H9 (cell line): ENCODE results near the gene OR2M5. TPM values are rescaled to one million over a fixed set of nuclear protein-coding genes. Genes with fewer than 3 reads are reported as not detected.

Experiments
- DNase-seq: peaks from one replicate; pipeline ENCODE4 v3.0.0-alpha.2; 2017
- H2AFZ ChIP-seq: one replicate; pipeline ENCODE4 v1.6.1; 2013; ENCODE audit warnings: mild to moderate bottlenecking, low read length, control low read depth, moderate library complexity
- H2AK5ac ChIP-seq: 2 replicates; pipeline ENCODE4 v1.6.1; 2013; ENCODE audit warnings: low read length, control low read depth, mixed read lengths; ENCODE audit not compliant: insufficient read length
- H2BK120ac ChIP-seq: one replicate; pipeline ENCODE4 v1.6.1; 2013; ENCODE audit warnings: low read depth, mild to moderate bottlenecking, low read length, control low read depth, inconsistent platforms; ENCODE audit not compliant: poor library complexity, severe bottlenecking
- H2BK12ac ChIP-seq: 2 replicates; pipeline ENCODE4 v1.6.1; 2013; ENCODE audit warnings: low read length, control low read depth, mixed read lengths, low read depth; ENCODE audit not compliant: insufficient read length
- H2BK15ac ChIP-seq: 2 replicates; pipeline ENCODE4 v1.6.1; 2013; ENCODE audit warnings: low read depth, low read length, control low read depth
- H2BK20ac ChIP-seq: one replicate; pipeline ENCODE4 v1.6.1; 2013; ENCODE audit warnings: low read depth, mild to moderate bottlenecking, low read length, control low read depth, inconsistent platforms; ENCODE audit not compliant: poor library complexity, severe bottlenecking
- H2BK5ac ChIP-seq: 2 replicates; pipeline ENCODE4 v1.6.1; 2013; ENCODE audit warnings: low read length, control low read depth, mixed read lengths; ENCODE audit not compliant: insufficient read length
- H3K14ac ChIP-seq: 2 replicates; pipeline ENCODE4 v1.6.1; 2013; ENCODE audit warnings: low read length, control low read depth; ENCODE audit not compliant: insufficient read depth
- H3K18ac ChIP-seq: 2 replicates; pipeline ENCODE4 v1.6.1; 2013; ENCODE audit warnings: low read depth, mild to moderate bottlenecking, mixed read lengths, low read length, control low read depth; ENCODE audit not compliant: insufficient read length
- H3K23ac ChIP-seq: 2 replicates; pipeline ENCODE4 v1.6.1; 2013; ENCODE audit warnings: low read length, control low read depth, mixed read lengths, low read depth; ENCODE audit not compliant: insufficient read length
- H3K23me2 ChIP-seq: 2 replicates; pipeline ENCODE4 v1.6.1; 2013; ENCODE audit warnings: low read depth, mild to moderate bottlenecking, mixed read lengths, low read length, control low read depth; ENCODE audit not compliant: insufficient read length, poor library complexity, severe bottlenecking
- H3K27ac ChIP-seq: 2 replicates; pipeline ENCODE4 v1.5.1; 2013; ENCODE audit warnings: low read length, control low read depth, mixed read lengths, low read depth; ENCODE audit not compliant: insufficient read length
- H3K27me3 ChIP-seq: 2 replicates; pipeline ENCODE4 v1.6.1; 2013; ENCODE audit warnings: low read length, control low read depth, inconsistent platforms; ENCODE audit not compliant: insufficient read depth
- H3K4ac ChIP-seq: 2 replicates; pipeline ENCODE4 v1.6.1; 2013; ENCODE audit warnings: low read depth, mild to moderate bottlenecking, control low read depth, inconsistent platforms, low read length, moderate library complexity
- H3K4me1 ChIP-seq: 2 replicates; pipeline ENCODE4 v1.6.1; 2013; ENCODE audit warnings: low read length, control low read depth, inconsistent platforms; ENCODE audit not compliant: insufficient read depth
- H3K4me2 ChIP-seq: 2 replicates; pipeline ENCODE4 v1.6.1; 2013; ENCODE audit warnings: low read length, control low read depth, mixed read lengths; ENCODE audit not compliant: insufficient read length, insufficient read depth
- H3K56ac ChIP-seq: 2 replicates; pipeline ENCODE4 v1.6.1; 2013; ENCODE audit warnings: low read depth, mild to moderate bottlenecking, mixed read lengths, low read length, control low read depth; ENCODE audit not compliant: insufficient read length
- H3K79me1 ChIP-seq: 2 replicates; pipeline ENCODE4 v1.6.1; 2013; ENCODE audit warnings: low read depth, mild to moderate bottlenecking, moderate library complexity, low read length, control low read depth, inconsistent platforms; ENCODE audit not compliant: insufficient read depth, poor library complexity, severe bottlenecking
- H3K79me2 ChIP-seq: 2 replicates; pipeline ENCODE4 v1.6.1; 2013; ENCODE audit warnings: low read length, control low read depth, inconsistent platforms; ENCODE audit not compliant: insufficient read depth
- H3K9ac ChIP-seq: 2 replicates; pipeline ENCODE4 v1.6.1; 2013; ENCODE audit warnings: low read length, control low read depth, mixed read lengths; ENCODE audit not compliant: insufficient read length; ENCODE audit errors: extremely low read depth
- H3K9me3 ChIP-seq: one replicate; pipeline ENCODE4 v1.6.1; 2013; ENCODE audit warnings: low read depth, low read length, inconsistent platforms; ENCODE audit not compliant: control insufficient read depth
- H3T11ph ChIP-seq: one replicate; pipeline ENCODE4 v1.6.1; 2013; ENCODE audit warnings: mild to moderate bottlenecking, low read length, control low read depth, inconsistent platforms
- H4K20me1 ChIP-seq: one replicate; pipeline ENCODE4 v1.6.1; 2013; ENCODE audit not compliant: control insufficient read depth, insufficient read length, insufficient read depth
- H4K5ac ChIP-seq: 2 replicates; pipeline ENCODE4 v1.6.1; 2013; ENCODE audit warnings: low read depth, mild to moderate bottlenecking, mixed read lengths, low read length, control low read depth; ENCODE audit not compliant: insufficient read length
- H4K8ac ChIP-seq: replicated peaks from 2 replicates; pipeline ENCODE4 v1.6.1; 2013; ENCODE audit warnings: low read length, control low read depth, mixed read lengths, low read depth; ENCODE audit not compliant: insufficient read length
- H4K91ac ChIP-seq: 2 replicates; pipeline ENCODE4 v1.6.1; 2013; ENCODE audit warnings: low read depth, mild to moderate bottlenecking, moderate library complexity, mixed read lengths, low read length, control low read depth; ENCODE audit not compliant: insufficient read length
- H3K27ac Mint-ChIP-seq, 3 experiments: 2 replicates in 2 of 3; 3 replicates in 1 of 3; pipeline ENCODE4 v1.8.0; 2020 to 2021; ENCODE audit warnings: mixed read lengths in 3 of 3, mild to moderate bottlenecking in 1 of 3, moderate library complexity in 1 of 3
- H3K27me3 Mint-ChIP-seq: 2 replicates; pipeline ENCODE4 v1.8.0; 2021; ENCODE audit warnings: low read depth, mild to moderate bottlenecking, moderate library complexity, mixed read lengths
- H3K36me3 Mint-ChIP-seq, 3 experiments: 2 replicates in 2 of 3; 3 replicates in 1 of 3; pipeline ENCODE4 v1.8.0; 2020 to 2021; ENCODE audit warnings: low read depth in 3 of 3, mixed read lengths in 3 of 3; ENCODE audit not compliant: insufficient read depth in 1 of 3
- H3K4me1 Mint-ChIP-seq, 2 experiments: 2 replicates each; pipeline ENCODE4 v1.8.0; 2020; ENCODE audit warnings: mixed read lengths in 2 of 2
- H3K4me3 Mint-ChIP-seq, 2 experiments: 2 replicates in 1 of 2; 3 replicates in 1 of 2; pipeline ENCODE4 v1.8.0; 2020 to 2021; ENCODE audit warnings: mild to moderate bottlenecking in 2 of 2, mixed read lengths in 2 of 2, moderate library complexity in 1 of 2
- H3K9me3 Mint-ChIP-seq, 2 experiments: 2 replicates in 1 of 2; 3 replicates in 1 of 2; pipeline ENCODE4 v1.8.0; 2020; ENCODE audit warnings: mild to moderate bottlenecking in 2 of 2, mixed read lengths in 2 of 2, moderate library complexity in 1 of 2
- WGBS: extraction: QIAGEN DNeasy Blood & Tissue Kit; methylation state at CpG from one replicate; pipeline ENCODE4 v1.1.7; 2013; ENCODE audit warnings: missing lambda C conversion rate, low lambda C conversion rate, mixed read lengths; ENCODE audit not compliant: insufficient read length; ENCODE audit errors: extremely low coverage; 5-methylcytosine and 5-hydroxymethylcytosine counted together
- total RNA-seq: library from RNA; stranded (reverse); gene quantifications from 2 replicates; pipeline ENCODE4 v1.2.1, GENCODE V29; 2021
- TF ChIP-seq, protein P1 (sequence below): fragments of 200-600 bp; sonication (generic); conservative IDR thresholded peaks from 3 replicates; pipeline ENCODE4 v1.8.0; 2021; ENCODE audit warnings: antibody characterized with exemption, mild to moderate bottlenecking

Gene OR2M5
- total RNA-seq, 1 experiment from 2014 or later: not detected

DNA sequence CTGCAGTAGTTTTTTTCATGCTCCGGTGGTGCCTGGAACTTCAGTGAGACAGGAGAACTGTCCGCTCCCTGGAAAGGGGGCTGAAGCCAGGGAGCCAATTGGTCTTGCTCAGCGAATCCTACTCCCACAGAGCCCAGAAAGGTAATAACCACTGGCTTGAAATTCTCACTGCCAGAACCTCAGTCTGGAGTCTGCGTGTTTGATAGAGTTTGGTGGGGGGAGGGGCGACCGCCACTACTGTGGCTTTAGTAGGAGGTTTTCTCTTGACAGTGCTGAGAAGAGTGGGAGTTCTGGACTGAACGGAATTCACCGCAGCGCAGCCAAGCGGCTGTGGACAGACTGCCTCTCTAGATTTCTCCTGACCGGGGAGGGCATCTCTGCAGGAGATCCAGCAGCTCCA, 44.1 kb downstream of the OR2M5 start:
- Histone ChIP-seq H3K9me3 (peaks cover 49% of the 10 kb centered on the region), H3K56ac (no peak overlapping the region), H3K23ac (no peak overlapping the region), H2AFZ (no peak overlapping the region), H2BK120ac (no peak overlapping the region), H4K5ac (no peak overlapping the region), H4K20me1 (no peaks in the 10 kb centered on the region), H2BK5ac (no peak overlapping the region), H2BK20ac (no peak overlapping the region), H3K79me2 (no peaks in the 10 kb centered on the region), H2BK15ac (no peak overlapping the region), H3K4ac (no peak overlapping the region), H3K4me1 (no peaks in the 10 kb centered on the region), H3K79me1 (no peaks in the 10 kb centered on the region), H3K27me3 (no peaks in the 10 kb centered on the region), H3K18ac (no peak overlapping the region), H4K8ac (no peak overlapping the region), H3T11ph (no peak overlapping the region), H2BK12ac (no peak overlapping the region), H3K9ac (no peak overlapping the region), H4K91ac (no peak overlapping the region), H2AK5ac (no peak overlapping the region), H3K4me2 (no peak overlapping the region), H3K14ac (no peak overlapping the region), H3K27ac (no peak overlapping the region), H3K23me2 (no peaks in the 10 kb centered on the region)
- TF ChIP-seq, protein P1, sequence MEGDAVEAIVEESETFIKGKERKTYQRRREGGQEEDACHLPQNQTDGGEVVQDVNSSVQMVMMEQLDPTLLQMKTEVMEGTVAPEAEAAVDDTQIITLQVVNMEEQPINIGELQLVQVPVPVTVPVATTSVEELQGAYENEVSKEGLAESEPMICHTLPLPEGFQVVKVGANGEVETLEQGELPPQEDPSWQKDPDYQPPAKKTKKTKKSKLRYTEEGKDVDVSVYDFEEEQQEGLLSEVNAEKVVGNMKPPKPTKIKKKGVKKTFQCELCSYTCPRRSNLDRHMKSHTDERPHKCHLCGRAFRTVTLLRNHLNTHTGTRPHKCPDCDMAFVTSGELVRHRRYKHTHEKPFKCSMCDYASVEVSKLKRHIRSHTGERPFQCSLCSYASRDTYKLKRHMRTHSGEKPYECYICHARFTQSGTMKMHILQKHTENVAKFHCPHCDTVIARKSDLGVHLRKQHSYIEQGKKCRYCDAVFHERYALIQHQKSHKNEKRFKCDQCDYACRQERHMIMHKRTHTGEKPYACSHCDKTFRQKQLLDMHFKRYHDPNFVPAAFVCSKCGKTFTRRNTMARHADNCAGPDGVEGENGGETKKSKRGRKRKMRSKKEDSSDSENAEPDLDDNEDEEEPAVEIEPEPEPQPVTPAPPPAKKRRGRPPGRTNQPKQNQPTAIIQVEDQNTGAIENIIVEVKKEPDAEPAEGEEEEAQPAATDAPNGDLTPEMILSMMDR: no peak
- no CpG with 5 or more reads among the region's 11 CpGs for WGBS
- peaks cover 2 to 37% (median 16%) of the 10 kb centered on the region in 3 experiments; a peak in 5 of 7 replicates for H3K36me3 Mint-ChIP-seq
- peaks cover 85 to 87% of the 10 kb centered on the region in 2 experiments for H3K9me3 Mint-ChIP-seq
- H3K27ac Mint-ChIP-seq: no peak overlapping the region
- peaks cover 3% of the 10 kb centered on the region for H3K27me3 Mint-ChIP-seq
- H3K4me1 Mint-ChIP-seq: no peaks in the 10 kb centered on the region
- no peak overlapping the region for H3K4me3 Mint-ChIP-seq
- DNase-seq: no peak
